Cerebellar cortex (tissue), 1 donor: ENCODE measurements around the gene PCDHA5.
A peak's percentile ranks its signal among the peaks of the same experiment; 100 is the strongest.
"Not testable (repeated sequence)": the region's sequence is repeated elsewhere in the genome, so short reads cannot be mapped to it uniquely, and the experiment has no call there.

Experiments used
- DNase-seq: peaks from one replicate; pipeline ENCODE4 v3.0.0-alpha.2; 2015; ENCODE audit warnings: low spot score

The PCDHA5 gene

GRCh38 chr5:140821375-140822280 is at the start of gene PCDHA5:
Gene PCDHA5, plus strand, starts transcription at chr5:140821613.
- DNase-seq: peak; percentile 47

- no peak for DNase-seq
Measured at GRCh38 chr5:140780512-140780911, 40.9 kb upstream of the PCDHA5 start.

- peak; percentile 22 for DNase-seq
Measured at GRCh38 chr5:140785905-140786686, 35.3 kb upstream of the PCDHA5 start, which contains the start of gene PCDHA1. Gene PCDHA1, plus strand, starts transcription at chr5:140786140.

- DNase-seq: not testable (repeated sequence)
Measured at GRCh38 chr5:140787422-140787821, 34.0 kb upstream of the PCDHA5 start.

- not testable (repeated sequence) for DNase-seq
Measured at GRCh38 chr5:140787849-140788504, 33.4 kb upstream of the PCDHA5 start.

- no peak for DNase-seq
Measured at GRCh38 chr5:140791089-140791488, 30.3 kb upstream of the PCDHA5 start.

GRCh38 chr5:140794595-140795258 is 26.7 kb upstream of the PCDHA5 start, which contains the start of gene PCDHA2:
Gene PCDHA2, plus strand, starts transcription at chr5:140794852.
- peak; percentile 9 for DNase-seq

- no peak for DNase-seq
Measured at GRCh38 chr5:140795259-140795641, 26.2 kb upstream of the PCDHA5 start.

- not testable (repeated sequence) for DNase-seq
Measured at GRCh38 chr5:140796072-140796717, 25.2 kb upstream of the PCDHA5 start.

- no peak for DNase-seq
Measured at GRCh38 chr5:140796718-140797095, 24.7 kb upstream of the PCDHA5 start.

- DNase-seq: peak; percentile 20
Measured at GRCh38 chr5:140800816-140801493, 20.5 kb upstream of the PCDHA5 start, which contains the start of gene PCDHA3. Gene PCDHA3, plus strand, starts transcription at chr5:140801057.

- DNase-seq: no peak
Measured at GRCh38 chr5:140801494-140801841, 19.9 kb upstream of the PCDHA5 start.

- DNase-seq: not testable (repeated sequence)
Measured at GRCh38 chr5:140802381-140802780, 19.0 kb upstream of the PCDHA5 start.

GRCh38 chr5:140802781-140803271 is 18.6 kb upstream of the PCDHA5 start:
- DNase-seq: no peak

GRCh38 chr5:140806834-140807775 is 14.3 kb upstream of the PCDHA5 start, which contains the start of gene PCDHA4:
Gene PCDHA4, plus strand, starts transcription at chr5:140807068.
- peak; percentile 64 for DNase-seq

GRCh38 chr5:140808241-140808888 is 13.0 kb upstream of the PCDHA5 start:
- DNase-seq: not testable (repeated sequence)

- no peak for DNase-seq
Measured at GRCh38 chr5:140808889-140809291, 12.5 kb upstream of the PCDHA5 start.

- no peak for DNase-seq
Measured at GRCh38 chr5:140822281-140822629, 842 bp downstream of the PCDHA5 start.

- not testable (repeated sequence) for DNase-seq
Measured at GRCh38 chr5:140822969-140823368, 1.6 kb downstream of the PCDHA5 start.
